Pancreas (tissue), 10 donors: ENCODE results near the gene APBA2. TPM values are rescaled to one million over a fixed set of nuclear protein-coding genes. Genes with fewer than 3 reads are reported as not detected.
A peak's percentile ranks its signal among the peaks of the same experiment; 100 is the strongest.

Experiments
- ATAC-seq, 4 donors: fragments of 200-7000 bp; cut with Tn5 transposase; one replicate each; pipeline versions ENCODE4 v1.8.0 to v1.9.1; 2020; ENCODE audit warnings: mild to moderate bottlenecking in 4 of 4, moderate library complexity in 4 of 4
- DNase-seq, 6 donors: peaks; one replicate each; pipeline ENCODE4 v3.0.0-alpha.2; 2020
- FAIRE-seq: peaks from 2 replicates; lab custom pipeline; 2012; peaks lifted over from hg19 to GRCh38; lab: Jason Lieb, UNC
- H3K27ac ChIP-seq, 4 donors: fragments of 200-600 bp; sonication (generic); 1 replicate in 3 of 4; 2 replicates in 1 of 4; pipeline versions ENCODE4 v1.5.0 to v1.8.0; 2020
- H3K27me3 ChIP-seq, 4 donors: fragments of 200-600 bp; one replicate each; pipeline ENCODE4 v1.8.0; 2021
- H3K36me3 ChIP-seq, 3 donors: fragments of 200-600 bp; sonication (generic) in 1 of 3; one replicate each; pipeline versions ENCODE4 v1.5.0 to v1.8.0; 2020 to 2021
- H3K4me1 ChIP-seq, 3 donors: fragments of 200-600 bp; one replicate each; pipeline ENCODE4 v1.8.0; 2021
- H3K4me3 ChIP-seq, 4 donors: fragments of 200-600 bp; sonication (generic) in 2 of 4; one replicate each; pipeline versions ENCODE4 v1.5.0 to v1.8.0; 2020 to 2021
- H3K9me3 ChIP-seq, 4 donors: fragments of 200-600 bp; one replicate each; pipeline ENCODE4 v1.8.0; 2021
- WGBS, 2 donors: extraction: QIAGEN DNeasy Blood & Tissue Kit; methylation state at CpG; one replicate each; pipeline ENCODE4 v1.1.7; 2013; 5-methylcytosine and 5-hydroxymethylcytosine counted together
- intact Hi-C, 3 donors: fragments of 100-400 bp; cut with DNase I; formaldehyde crosslinking; loops; one replicate each; pipeline versions ENCODE4 v1.11.1 to v1.14.2; 2022
- polyA plus RNA-seq, 2 donors: library from polyadenylated mRNA; stranded (reverse); fragments of 200-250 nt; gene quantifications; one replicate each; pipeline ENCODE4 v1.2.3, GENCODE V29; 2013
- total RNA-seq, 6 donors: library from RNA; stranded (reverse); fragmentation: NEBNext Ultra II Directional in 4 of 6; extraction: Animal tissue kit (Norgen Biotek cat#: 25700) in 4 of 6; gene quantifications; one replicate each; pipeline versions ENCODE4 v1.2.1 to v1.2.4, GENCODE V29; 2021 to 2023
- TF ChIP-seq, protein P1 (sequence below), 4 donors: fragments of 200-600 bp; sonication (generic) in 3 of 4; IDR thresholded peaks; one replicate each; pipeline versions ENCODE4 v1.5.0 to v1.8.0; 2021; ENCODE audit warnings: antibody characterized with exemption in 4 of 4
- donor health status: healthy with polysubstance abuse.
- donor health status: DM: no; HTN: no; CAD: no; lungs with moderate emphysema.
- donor health status: DM: no; HTN: no; CAD: no.
- donor health status: control.
- donor health status: control.
- donor health status: Bipolar disorder and iron deficiency.
- donor health status: DM: yes; HTN: yes; CAD: no.
- donor health status: DM: no; HTN: no; CAD: no.
- donor health status: DM: no; HTN: no; CAD: no.
- donor health status: DM: yes; HTN: yes; CAD: no.

The APBA2 gene
- total and polyA plus RNA-seq, 8 donors = 3.9 to 10.3 (median 6.7) TPM

DNA sequence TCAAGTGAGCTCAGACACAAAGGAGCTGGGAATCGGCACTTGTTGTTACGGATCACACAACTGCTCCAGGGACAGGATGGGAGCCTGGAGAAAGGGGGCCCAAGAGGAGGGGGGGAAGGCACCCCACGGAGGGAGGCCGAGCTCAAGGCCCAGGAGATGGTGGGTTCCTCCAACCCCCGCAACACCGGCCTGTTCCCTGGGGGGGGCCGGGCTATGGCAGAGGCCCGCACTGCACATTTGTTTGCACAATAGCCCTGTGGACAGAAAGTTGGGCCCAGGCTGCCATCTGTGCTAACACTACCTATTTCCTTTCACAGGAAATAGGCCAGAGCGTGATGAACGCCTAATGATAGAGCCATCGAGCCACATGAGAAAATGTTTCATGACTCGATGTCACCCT lies 236.7 kb downstream of the APBA2 start:
- FAIRE-seq = no peak

DNA sequence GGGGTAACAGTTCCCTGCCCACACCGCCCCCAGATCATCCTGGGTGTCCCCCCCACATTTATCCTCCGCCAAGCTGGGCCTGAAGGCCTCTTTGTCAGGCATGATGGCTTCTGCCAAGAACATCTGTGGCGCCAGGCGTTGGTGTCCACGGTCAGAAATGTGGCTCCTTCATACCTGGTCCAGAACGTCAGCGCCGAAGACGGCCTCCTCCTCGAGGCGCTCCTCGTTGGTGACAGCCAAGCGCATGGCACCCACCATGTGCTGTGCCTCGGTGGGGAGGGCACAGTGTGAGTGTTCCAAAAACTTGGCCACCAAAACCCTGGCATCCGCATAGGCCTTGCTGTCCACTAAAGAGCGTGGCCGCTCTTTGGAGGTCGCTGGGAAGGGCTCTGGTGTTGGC lies 237.4 kb downstream of the APBA2 start:
- FAIRE-seq (no peak), ATAC-seq (no peak), DNase-seq (peak in 1 of 6 donors; percentile 45)
- no peak overlapping the region for H3K4me3 ChIP-seq
- TF ChIP-seq, protein P1, sequence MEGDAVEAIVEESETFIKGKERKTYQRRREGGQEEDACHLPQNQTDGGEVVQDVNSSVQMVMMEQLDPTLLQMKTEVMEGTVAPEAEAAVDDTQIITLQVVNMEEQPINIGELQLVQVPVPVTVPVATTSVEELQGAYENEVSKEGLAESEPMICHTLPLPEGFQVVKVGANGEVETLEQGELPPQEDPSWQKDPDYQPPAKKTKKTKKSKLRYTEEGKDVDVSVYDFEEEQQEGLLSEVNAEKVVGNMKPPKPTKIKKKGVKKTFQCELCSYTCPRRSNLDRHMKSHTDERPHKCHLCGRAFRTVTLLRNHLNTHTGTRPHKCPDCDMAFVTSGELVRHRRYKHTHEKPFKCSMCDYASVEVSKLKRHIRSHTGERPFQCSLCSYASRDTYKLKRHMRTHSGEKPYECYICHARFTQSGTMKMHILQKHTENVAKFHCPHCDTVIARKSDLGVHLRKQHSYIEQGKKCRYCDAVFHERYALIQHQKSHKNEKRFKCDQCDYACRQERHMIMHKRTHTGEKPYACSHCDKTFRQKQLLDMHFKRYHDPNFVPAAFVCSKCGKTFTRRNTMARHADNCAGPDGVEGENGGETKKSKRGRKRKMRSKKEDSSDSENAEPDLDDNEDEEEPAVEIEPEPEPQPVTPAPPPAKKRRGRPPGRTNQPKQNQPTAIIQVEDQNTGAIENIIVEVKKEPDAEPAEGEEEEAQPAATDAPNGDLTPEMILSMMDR (IDR thresholded peaks at IDR 0.05) = no peak
- no peaks in the 10 kb centered on the region for H3K36me3 ChIP-seq
- H3K4me1 ChIP-seq = no peaks in the 10 kb centered on the region
- intact Hi-C loops = no loop called here
- H3K27me3 ChIP-seq = no peaks in the 10 kb centered on the region
- WGBS, 2 donors = 91% methylated on average over 18 of the region's 18 CpGs
- no peaks in the 10 kb centered on the region for H3K9me3 ChIP-seq
- H3K27ac ChIP-seq = no peak overlapping the region

More for the DNA sequence above, 236.7 kb downstream of the APBA2 start:
- no peak overlapping the region for H3K27ac ChIP-seq
- 84 to 87% methylated on average over 12 of the region's 12 CpGs for WGBS, 2 donors
- ATAC-seq (no peak), DNase-seq (peak in 1 of 6 donors; percentile 31)
- H3K4me3 ChIP-seq = no peak overlapping the region
- no peaks in the 10 kb centered on the region for H3K36me3 ChIP-seq
- no peaks in the 10 kb centered on the region for H3K4me1 ChIP-seq
- no peaks in the 10 kb centered on the region for H3K9me3 ChIP-seq
- intact Hi-C loops = no loop called here
- H3K27me3 ChIP-seq = no peaks in the 10 kb centered on the region
- TF ChIP-seq, protein P1 (IDR thresholded peaks at IDR 0.05) = no peak

DNA sequence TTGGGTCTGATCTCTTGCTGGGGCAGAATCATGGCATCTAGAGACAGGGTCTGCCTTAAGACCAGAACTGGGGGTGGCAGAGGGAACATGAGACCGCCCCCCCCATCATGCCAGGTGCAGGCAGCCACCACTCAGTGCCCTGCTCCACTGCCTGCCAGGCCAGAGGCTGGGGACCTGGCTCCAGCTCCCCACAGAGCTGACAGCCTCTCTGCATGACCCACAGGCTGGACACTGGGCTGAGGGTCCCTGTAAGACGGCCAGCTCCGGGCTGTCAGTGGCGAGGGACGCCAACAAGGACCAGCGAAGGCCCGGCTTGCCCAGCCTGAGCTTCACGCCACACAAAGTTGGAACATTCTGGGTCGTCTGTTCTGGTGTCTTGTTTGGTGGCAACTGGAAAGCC lies 238.2 kb downstream of the APBA2 start:
- no peaks in the 10 kb centered on the region for H3K4me1 ChIP-seq
- H3K27ac ChIP-seq = no peak overlapping the region
- ATAC-seq (no peak), DNase-seq (peak in 2 of 6 donors; percentile 40 to 59), FAIRE-seq (no peak)
- WGBS, 2 donors = 92 to 96% methylated on average over 9 of the region's 9 CpGs
- no peaks in the 10 kb centered on the region for H3K36me3 ChIP-seq
- TF ChIP-seq, protein P1 (IDR thresholded peaks at IDR 0.05) = no peak
- no peak overlapping the region for H3K4me3 ChIP-seq
- no peaks in the 10 kb centered on the region for H3K9me3 ChIP-seq
- intact Hi-C loops = no loop called here
- H3K27me3 ChIP-seq = no peaks in the 10 kb centered on the region

DNA sequence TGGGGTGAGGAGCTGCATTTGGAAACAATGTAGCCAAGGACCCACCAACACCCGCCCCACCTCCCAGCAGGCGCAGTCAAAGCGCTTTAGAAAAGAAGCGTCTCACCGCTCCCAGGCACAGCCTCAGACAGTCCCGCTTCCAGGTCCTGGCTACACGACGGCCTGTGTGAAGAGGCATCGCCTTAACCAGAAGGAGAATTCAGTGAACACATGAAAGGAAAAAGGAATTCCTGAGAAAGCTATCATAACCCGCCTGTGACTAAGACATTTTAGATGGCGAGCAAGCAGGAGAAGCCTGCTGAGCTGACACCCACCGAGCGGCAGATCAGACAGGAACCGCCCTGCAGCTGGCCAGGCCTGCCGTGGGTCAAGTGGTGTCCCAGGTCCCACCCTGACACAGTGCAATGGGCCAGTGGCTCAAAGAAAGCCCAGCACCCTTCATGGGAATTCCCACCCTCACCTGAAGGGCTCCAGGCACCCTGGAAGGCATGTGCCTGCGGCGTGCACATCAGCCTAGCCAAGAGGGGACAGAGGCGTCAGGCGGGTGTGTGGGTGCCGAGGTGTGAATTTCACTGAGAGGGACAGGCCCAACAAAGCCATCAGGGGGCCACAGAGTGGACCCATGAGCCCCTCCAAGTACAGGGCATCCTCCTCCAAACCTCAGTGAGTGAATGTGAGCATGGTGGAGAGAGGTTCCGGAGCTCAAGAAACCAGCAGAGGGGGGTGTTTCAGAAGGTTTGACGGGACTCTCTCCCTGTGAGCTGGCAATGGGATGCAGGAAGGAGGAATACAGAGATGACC lies 239.0 kb downstream of the APBA2 start:
- intact Hi-C loops = no loop called here

More for the DNA sequence above, 239.0 kb downstream of the APBA2 start:
- Histone ChIP-seq H3K36me3 (no peaks in the 10 kb centered on the region), H3K4me3 (no peak overlapping the region), H3K9me3 (no peaks in the 10 kb centered on the region), H3K4me1 (no peaks in the 10 kb centered on the region), H3K27ac (no peak overlapping the region), H3K27me3 (no peaks in the 10 kb centered on the region)
- DNase-seq = peak in 1 of 6 donors; percentile 39
- WGBS, 2 donors = 87 to 91% methylated on average over 21 to 22 of the region's 22 CpGs
- TF ChIP-seq, protein P1 (IDR thresholded peaks at IDR 0.05) = no peak
- no peak for ATAC-seq
- no peak for FAIRE-seq
